PFSK-1 (cell line): ENCODE measurements around the gene ENTHD1.

ENCODE experiments used
- FOXP2 ChIP-seq: optimal IDR thresholded peaks from 2 replicates; pipeline ENCODE3; 2011; ENCODE audit warnings: borderline replicate concordance, control low read depth, inconsistent platforms; ENCODE audit not compliant: insufficient read depth; ENCODE audit errors: extremely low read length, extremely low read depth
- POLR2AphosphoS5 ChIP-seq: IDR thresholded peaks from 2 replicates; pipeline ENCODE4 v1.6.1; 2012; ENCODE audit warnings: low read depth, mild to moderate bottlenecking, control low read depth, low read length, moderate library complexity
- SIN3A ChIP-seq: IDR thresholded peaks from 2 replicates; pipeline ENCODE4 v1.6.1; 2012; ENCODE audit warnings: mild to moderate bottlenecking, low read length, moderate library complexity, borderline replicate concordance; ENCODE audit not compliant: insufficient read depth

DNA sequence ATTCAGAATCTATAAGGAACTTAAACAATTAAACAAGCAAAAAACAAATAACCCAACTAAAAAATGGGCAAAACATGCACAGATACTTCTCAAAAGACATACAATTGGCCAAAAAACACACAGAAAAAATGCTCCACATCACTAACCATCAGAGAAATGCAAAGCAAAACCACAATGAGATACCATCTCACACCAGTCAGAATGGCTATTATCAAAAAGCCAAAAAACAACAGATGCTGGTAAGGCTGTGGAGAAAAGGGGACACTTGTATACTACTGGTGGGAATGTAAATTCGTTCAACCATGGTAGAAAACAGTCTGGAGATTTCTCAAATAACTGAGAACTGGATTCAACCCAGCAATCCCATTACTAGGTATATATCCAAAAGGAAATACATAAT lies 24.8 kb downstream of the ENTHD1 start:
- TF ChIP-seq SIN3A (no peak), FOXP2 (no peak), POLR2AphosphoS5 (no peak)
